Measurements from ENCODE around the gene CERKL. TPM values are rescaled to one million over a fixed set of nuclear protein-coding genes. Genes with fewer than 3 reads are reported as not detected.

The CERKL gene
- total and polyA plus RNA-seq, 2 donors from 2014 or later = 7.8 to 8.0 TPM

GRCh38 chr2:181686576-181687185 is 29.8 kb upstream of the CERKL start:
- intact Hi-C loops (cut with DNase I) = no loop called here
- peaks cover 34% of the 10 kb centered on the region for H3K27me3 ChIP-seq (ENCODE audit: control insufficient read depth, insufficient read depth, low read length)

GRCh38 chr2:181685150-181685688 is 28.3 kb upstream of the CERKL start:
- intact Hi-C loops (cut with DNase I) = no loop called here
- H3K4me3 ChIP-seq (ENCODE audit: low read length in 3 of 3) = no peak overlapping the region
- no peak overlapping the region for H3K9ac ChIP-seq (ENCODE audit: low read length in 3 of 3)
- H3K4me1 ChIP-seq (ENCODE audit: control insufficient read depth in 2 of 3, insufficient read depth in 2 of 3, low read depth in 1 of 3, low read length in 3 of 3) = peaks cover 0 to 11% (median 0%) of the 10 kb centered on the region in 3 donors
- peak; percentile 32 to 70 (median 48) for DNase-seq
- no peak for TF ChIP-seq CTCF (IDR thresholded peaks at IDR 0.05; ENCODE audit: borderline replicate concordance, extremely low read depth, insufficient read depth)
- H3K36me3 ChIP-seq (ENCODE audit: control insufficient read depth in 2 of 3, insufficient read depth in 3 of 3, low read length in 3 of 3) = no peaks in the 10 kb centered on the region
- no peak overlapping the region for H3K27ac ChIP-seq (ENCODE audit: low read depth in 2 of 2, low read length in 2 of 2)
- FAIRE-seq = no peak
- peaks cover 45% of the 10 kb centered on the region for H3K27me3 ChIP-seq (ENCODE audit: control insufficient read depth, insufficient read depth, low read length)
- H3K9me3 ChIP-seq (ENCODE audit: control insufficient read depth in 2 of 3, insufficient read depth in 1 of 3, low read length in 3 of 3) = no peaks in the 10 kb centered on the region

More at GRCh38 chr2:181686576-181687185, 29.8 kb upstream of the CERKL start:
- no peak for FAIRE-seq
- TF ChIP-seq CTCF (IDR thresholded peaks at IDR 0.05; ENCODE audit: borderline replicate concordance, extremely low read depth, insufficient read depth) = no peak
- H3K36me3 ChIP-seq (ENCODE audit: control insufficient read depth in 2 of 3, insufficient read depth in 3 of 3, low read length in 3 of 3) = no peaks in the 10 kb centered on the region
- no peak overlapping the region for H3K27ac ChIP-seq (ENCODE audit: low read depth in 2 of 2, low read length in 2 of 2)
- DNase-seq = no peak
- H3K9ac ChIP-seq (ENCODE audit: low read length in 3 of 3) = no peak overlapping the region
- H3K9me3 ChIP-seq (ENCODE audit: control insufficient read depth in 2 of 3, insufficient read depth in 1 of 3, low read length in 3 of 3) = no peaks in the 10 kb centered on the region
- peaks cover 0 to 7% (median 0%) of the 10 kb centered on the region in 3 donors for H3K4me1 ChIP-seq (ENCODE audit: control insufficient read depth in 2 of 3, insufficient read depth in 2 of 3, low read depth in 1 of 3, low read length in 3 of 3)
- no peak overlapping the region for H3K4me3 ChIP-seq (ENCODE audit: low read length in 3 of 3)

- H3K4me3 ChIP-seq (ENCODE audit: low read length in 3 of 3) = no peak overlapping the region
- no peaks in the 10 kb centered on the region for H3K9me3 ChIP-seq (ENCODE audit: control insufficient read depth in 2 of 3, insufficient read depth in 1 of 3, low read length in 3 of 3)
- peak in 2 of 5 donors; percentile 9 to 47 for DNase-seq
- H3K36me3 ChIP-seq (ENCODE audit: control insufficient read depth in 2 of 3, insufficient read depth in 3 of 3, low read length in 3 of 3) = no peaks in the 10 kb centered on the region
- peaks cover 0 to 11% (median 0%) of the 10 kb centered on the region in 3 donors for H3K4me1 ChIP-seq (ENCODE audit: control insufficient read depth in 2 of 3, insufficient read depth in 2 of 3, low read depth in 1 of 3, low read length in 3 of 3)
- no peak overlapping the region for H3K9ac ChIP-seq (ENCODE audit: low read length in 3 of 3)
- intact Hi-C loops (cut with DNase I) = no loop called here
- no peak for FAIRE-seq
- no peak overlapping the region for H3K27ac ChIP-seq (ENCODE audit: low read depth in 2 of 2, low read length in 2 of 2)
- peaks cover 51% of the 10 kb centered on the region for H3K27me3 ChIP-seq (ENCODE audit: control insufficient read depth, insufficient read depth, low read length)
- TF ChIP-seq CTCF (IDR thresholded peaks at IDR 0.05; ENCODE audit: borderline replicate concordance, extremely low read depth, insufficient read depth) = no peak
Measured at GRCh38 chr2:181684454-181685149, 27.7 kb upstream of the CERKL start.

Data from kidney (tissue), 14 donors.